Muscle of arm (tissue), 12 donors: ENCODE data around the gene LONRF2. TPM values are rescaled to one million over a fixed set of nuclear protein-coding genes. Genes with fewer than 3 reads are reported as not detected.

Experiments used
- DNase-seq: peaks from one replicate; pipeline ENCODE4 v3.0.0-alpha.2; 2013
- polyA plus RNA-seq, 12 donors: library from polyadenylated mRNA; unstranded; fragments of 120-200 nt; gene quantifications; one replicate each; pipeline ENCODE4 v1.2.1, GENCODE V29; 2013; ENCODE audit not compliant: insufficient read length in 12 of 12

Gene LONRF2
- polyA plus RNA-seq, 12 donors: 0.57 to 1.5 (median 1.2) TPM; not detected in 1

GRCh38 chr2:100301881-100302584 lies 20.3 kb downstream of the LONRF2 start:
- DNase-seq: no peak

DNA sequence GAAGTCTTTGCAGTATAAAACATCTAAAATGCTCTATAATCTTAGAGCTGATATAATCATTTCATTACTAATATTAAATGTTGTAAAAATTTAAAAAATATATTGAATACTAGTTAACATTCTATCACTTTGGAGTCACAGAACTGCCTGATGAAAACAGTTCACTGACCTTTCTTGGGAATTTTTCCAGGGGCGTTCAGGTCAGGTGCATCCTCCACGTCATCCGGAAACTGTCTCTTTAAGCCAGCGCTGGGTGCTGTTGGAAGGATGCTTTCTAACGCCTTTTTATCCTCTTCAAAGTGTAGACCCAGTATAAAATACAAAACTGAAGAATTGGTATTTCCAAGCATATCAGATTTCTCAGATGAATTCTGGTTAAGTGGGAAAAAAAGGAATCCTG lies 22.8 kb downstream of the LONRF2 start:
- no peak for DNase-seq

- no peak for DNase-seq
Observed at GRCh38 chr2:100297511-100297910, 24.8 kb downstream of the LONRF2 start.

DNA sequence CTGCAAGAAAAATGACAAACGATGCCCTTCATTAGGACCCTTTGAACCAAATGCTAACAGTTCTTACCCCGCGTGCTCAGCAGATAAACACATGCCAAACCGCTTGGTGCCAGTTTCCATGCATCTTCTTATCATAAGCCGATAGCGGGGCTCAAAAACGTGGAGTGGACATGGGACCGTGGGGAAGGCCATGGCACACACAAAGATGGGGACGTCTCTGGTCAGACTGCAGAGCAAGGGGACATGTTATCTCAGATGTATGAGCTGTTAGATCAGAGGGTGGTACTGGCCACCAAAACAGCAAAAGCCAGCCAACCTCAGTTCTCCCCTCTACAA lies 28.2 kb downstream of the LONRF2 start:
- no peak for DNase-seq

DNA sequence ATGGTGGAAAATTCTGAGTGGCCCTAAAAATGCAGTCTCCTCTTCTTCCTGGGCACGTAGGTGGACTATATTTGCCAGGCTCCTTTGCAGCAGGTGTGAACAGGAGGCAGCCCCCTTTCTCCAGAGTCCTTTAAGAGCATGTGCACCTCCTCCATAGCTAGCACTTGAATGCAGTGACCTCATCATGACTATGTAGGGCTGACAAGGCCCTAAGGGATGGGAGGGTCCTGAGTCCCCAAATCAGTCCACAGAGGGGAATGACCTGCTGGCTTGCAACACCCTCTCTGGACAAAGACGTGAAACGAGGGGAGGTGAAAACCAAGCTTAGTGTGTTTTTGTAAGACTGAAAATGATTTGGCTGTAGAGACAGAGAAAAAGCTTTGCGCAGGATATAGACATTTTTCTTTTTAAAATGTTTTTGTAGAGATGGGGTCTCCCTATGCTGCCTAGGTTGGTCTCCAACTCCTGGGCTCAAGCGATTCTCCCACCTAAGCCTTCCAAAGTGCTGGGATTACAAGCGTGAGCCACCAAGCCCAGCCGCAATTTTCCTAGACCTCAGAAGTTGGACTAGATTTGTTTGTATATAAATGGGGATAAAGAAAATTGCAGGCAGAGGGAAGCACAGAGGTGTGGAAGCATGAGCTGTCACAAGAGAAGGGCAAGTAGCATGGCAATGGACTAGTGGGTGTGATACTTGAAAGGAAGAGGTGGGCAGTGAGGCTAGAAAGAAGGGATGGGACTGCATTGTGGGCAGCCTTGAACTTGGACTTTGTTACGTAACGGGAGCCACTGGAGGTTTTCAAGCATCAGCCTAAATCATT lies 28.8 kb downstream of the LONRF2 start:
- DNase-seq: no peak

GRCh38 chr2:100292022-100292580 lies 30.2 kb downstream of the LONRF2 start:
- no peak for DNase-seq

DNA sequence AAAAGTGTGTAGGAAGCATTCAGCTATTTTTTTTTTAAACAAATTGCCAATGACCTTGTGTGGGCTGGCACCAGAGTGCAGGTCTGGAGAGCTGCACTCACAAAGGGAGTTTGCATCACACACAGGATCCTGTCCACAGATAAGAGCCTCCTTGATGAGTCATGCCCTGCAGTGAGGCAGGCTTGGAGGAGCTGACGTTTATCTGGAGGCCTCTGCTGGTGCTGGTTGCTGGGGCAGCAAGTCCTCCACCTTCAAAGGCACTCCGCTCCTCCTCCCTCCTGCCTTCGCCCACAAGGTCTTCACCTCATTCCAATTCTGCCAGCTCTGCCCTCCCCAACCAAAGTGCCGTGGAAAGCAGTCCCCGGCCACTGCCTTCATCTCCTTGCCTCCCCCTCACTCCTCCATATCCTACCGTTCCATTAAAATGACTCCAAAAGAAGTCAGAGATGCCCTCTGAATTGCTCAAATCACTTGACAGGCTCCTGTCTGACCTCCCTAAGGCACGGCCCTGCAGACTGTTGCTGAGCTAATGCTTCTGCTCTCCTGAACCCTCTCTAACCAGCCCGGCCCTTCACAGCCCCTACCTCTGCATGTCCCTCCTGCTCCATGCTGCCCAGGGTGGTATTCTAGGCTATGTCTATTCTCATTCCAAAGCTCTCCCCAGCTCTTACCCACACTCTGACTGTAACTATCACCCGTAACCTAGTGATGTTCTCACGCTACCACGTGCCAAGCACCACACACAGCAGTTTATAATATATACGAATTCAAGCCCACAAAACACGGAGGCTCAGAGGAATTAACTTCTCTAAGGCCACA lies 30.9 kb downstream of the LONRF2 start:
- no peak for DNase-seq

DNA sequence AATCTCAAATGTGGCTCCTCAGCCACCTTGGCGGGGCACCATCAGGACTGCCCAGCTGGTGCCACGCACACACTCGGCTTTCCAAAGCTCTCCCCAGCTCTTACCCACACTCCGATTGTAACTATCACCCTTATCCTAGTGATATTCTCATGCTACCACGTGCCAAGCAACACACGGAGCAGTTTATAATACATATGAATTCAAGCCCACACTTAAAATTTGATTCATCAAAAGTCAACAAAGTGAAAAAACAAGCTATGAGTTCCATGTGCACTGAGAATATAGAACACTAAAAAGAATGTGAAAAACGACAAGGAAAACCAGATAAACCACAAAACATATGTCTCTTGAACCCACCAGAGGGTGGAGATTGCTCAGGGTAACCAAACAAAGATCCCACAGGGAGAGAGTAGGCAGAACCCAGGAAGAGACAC lies 31.6 kb downstream of the LONRF2 start:
- DNase-seq: no peak

- no peak for DNase-seq
Observed at GRCh38 chr2:100289020-100289419, 33.3 kb downstream of the LONRF2 start.

- no peak for DNase-seq
Observed at GRCh38 chr2:100286318-100286717, 36.0 kb downstream of the LONRF2 start.

GRCh38 chr2:100285691-100286090 lies 36.6 kb downstream of the LONRF2 start:
- DNase-seq: no peak

- no peak for DNase-seq
Observed at GRCh38 chr2:100285011-100285410, 37.3 kb downstream of the LONRF2 start.

DNA sequence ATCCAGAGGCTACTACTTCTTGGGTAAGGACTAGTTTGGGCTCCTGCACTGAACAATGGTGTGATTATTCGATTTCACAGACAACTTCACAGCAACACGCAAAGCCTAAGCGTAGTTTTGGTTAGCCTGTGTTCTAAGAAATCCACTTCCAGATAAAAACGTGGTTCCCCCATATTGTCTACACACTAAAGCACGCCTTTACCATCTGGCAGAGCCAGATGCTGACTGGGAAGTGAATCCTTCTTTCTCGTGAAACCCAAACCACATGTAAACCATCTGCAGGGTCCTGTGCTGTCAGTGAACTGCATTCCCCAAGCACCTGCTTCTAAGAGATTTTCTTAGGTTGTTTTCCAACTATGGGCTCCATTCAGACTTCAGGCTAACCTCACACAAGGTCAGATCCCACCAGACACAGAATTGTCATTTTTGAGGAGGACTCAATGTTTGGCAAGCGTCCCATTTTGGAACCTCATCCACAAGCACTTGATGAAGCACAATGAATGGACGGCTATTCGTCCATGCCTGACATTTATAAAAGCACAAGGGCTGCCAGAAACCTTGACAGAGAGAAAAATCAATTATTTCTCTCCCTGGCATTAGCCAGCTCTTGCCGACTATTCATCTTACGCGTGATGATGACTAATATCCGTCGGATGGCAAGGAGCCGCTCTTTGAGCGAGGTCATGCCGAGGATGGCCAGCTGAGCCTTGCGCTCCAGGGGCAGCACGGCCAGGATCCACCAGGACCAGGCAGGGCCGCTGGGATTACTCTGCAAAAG lies 38.4 kb downstream of the LONRF2 start:
- DNase-seq: no peak

DNA sequence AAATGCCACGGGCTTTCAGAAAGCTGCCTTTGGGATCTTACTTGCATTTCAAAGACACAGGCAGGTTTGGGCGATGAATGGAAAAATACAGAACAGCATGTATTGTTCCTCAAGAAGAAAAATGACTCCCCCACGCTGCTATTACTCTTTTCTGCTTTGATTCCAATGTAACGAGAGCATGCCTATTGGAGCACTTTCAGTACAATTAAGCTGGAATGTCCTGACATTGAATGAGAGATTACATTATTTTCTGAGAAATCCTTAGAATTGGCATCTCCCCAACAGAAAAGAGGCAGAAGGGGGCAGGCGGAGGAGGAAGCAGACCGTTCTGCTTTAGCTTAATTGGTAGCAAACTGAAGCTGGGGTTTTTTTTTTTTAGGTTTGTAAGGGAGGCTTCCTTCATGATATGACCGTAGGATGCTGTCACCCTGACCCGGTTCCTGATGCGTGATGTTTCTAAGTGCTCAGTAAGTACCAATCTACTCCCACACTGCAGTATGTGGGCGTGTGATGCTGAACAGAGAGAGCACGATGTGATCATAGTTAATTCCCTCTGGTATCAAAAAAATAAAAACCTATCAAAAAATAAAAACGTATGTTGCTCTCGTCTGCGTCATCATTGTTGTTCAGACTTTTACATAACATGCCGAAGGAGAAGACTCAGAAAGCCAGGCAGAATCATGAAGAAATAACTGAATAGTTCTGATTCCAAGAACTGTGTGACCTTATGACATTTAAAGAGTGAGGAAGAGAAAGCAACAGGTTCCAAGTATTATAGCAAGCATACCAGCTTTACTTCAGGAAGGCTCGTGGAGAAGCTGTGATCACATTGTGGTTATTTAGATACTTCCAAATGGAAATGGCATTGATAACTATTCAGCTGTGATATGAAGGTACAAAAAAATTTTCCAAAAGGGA lies 40.5 kb downstream of the LONRF2 start:
- no peak for DNase-seq

GRCh38 chr2:100279586-100280534 lies 42.4 kb downstream of the LONRF2 start:
- DNase-seq: no peak

- DNase-seq: no peak
Observed at GRCh38 chr2:100278986-100279385, 43.3 kb downstream of the LONRF2 start.

- no peak for DNase-seq
Observed at GRCh38 chr2:100278501-100278900, 43.8 kb downstream of the LONRF2 start.

DNA sequence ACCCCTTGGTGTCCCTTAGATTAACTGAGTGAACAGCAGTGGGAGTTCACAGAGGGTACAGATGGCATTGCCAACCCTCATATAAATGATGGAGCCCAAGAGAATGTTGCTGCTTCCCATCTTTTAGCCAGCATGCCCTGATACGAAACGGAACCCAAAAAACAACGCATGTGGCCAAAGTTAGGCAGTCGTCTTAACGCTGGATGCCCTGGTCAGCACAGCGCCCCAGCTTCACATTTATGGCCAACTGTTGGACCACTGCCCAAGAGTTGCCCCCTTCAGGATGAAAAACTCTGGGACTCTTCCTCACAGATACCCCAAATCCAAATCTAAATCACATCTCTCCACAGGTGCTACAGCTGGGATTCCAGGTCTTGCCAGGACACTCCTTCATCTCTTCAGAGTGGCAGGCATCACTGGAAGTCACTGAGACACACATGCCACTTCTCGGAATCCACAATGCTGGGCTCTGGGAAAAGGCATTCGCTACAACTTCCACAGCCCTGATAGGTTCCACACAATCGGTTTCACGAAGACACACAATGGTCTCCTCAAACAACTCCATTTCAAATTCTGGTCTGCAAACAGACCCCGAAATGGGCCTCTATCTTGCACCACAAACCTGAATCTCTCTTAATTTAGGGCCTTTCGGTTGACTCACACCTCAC lies 44.6 kb downstream of the LONRF2 start:
- no peak for DNase-seq
